Ovary (tissue), 3 donors: Measurements from ENCODE around the gene ANXA10.

Source experiments
- CTCF ChIP-seq, 3 donors: fragments of 450-650 bp in 2 of 3; fragments of 200-600 bp in 1 of 3; IDR thresholded peaks; one replicate each; pipeline versions ENCODE4 v1.5.1 to v1.8.0; 2016 to 2022; ENCODE audit warnings: antibody characterized with exemption in 3 of 3, mild to moderate bottlenecking in 1 of 3
- EP300 ChIP-seq: sonication (generic); formaldehyde crosslinking; IDR thresholded peaks from one replicate; pipeline ENCODE4 v1.6.1; 2017; ENCODE audit warnings: antibody characterized with exemption
- POLR2A ChIP-seq: fragments of 450-650 bp; IDR thresholded peaks from one replicate; pipeline ENCODE4 v1.6.1; 2017; ENCODE audit warnings: antibody characterized with exemption, mild to moderate bottlenecking, moderate library complexity
- donor health status: DM: no; HTN: no; CAD: no.

- no peak for TF ChIP-seq CTCF (IDR thresholded peaks at IDR 0.05)
- TF ChIP-seq POLR2A: no peak
- no peak for TF ChIP-seq EP300
Measured at GRCh38 chr4:168141733-168142132, 49.4 kb downstream of the ANXA10 start.
